GM19463 (cell line): ENCODE measurements around the gene FSHR.

Experiments
- ATAC-seq: cut with Tn5 transposase; IDR thresholded peaks from one replicate; pipeline ENCODE4 v1.9.1; 2021; ENCODE audit warnings: mild to moderate bottlenecking, moderate library complexity; ENCODE audit not compliant: unreplicated experiment

Gene FSHR

GRCh38 chr2:49113046-49113445, 41.3 kb downstream of the FSHR start:
- no peak for ATAC-seq

- no peak for ATAC-seq
These were observed 42.9 kb downstream of the FSHR start for GRCh38 chr2:49111456-49111855.

DNA sequence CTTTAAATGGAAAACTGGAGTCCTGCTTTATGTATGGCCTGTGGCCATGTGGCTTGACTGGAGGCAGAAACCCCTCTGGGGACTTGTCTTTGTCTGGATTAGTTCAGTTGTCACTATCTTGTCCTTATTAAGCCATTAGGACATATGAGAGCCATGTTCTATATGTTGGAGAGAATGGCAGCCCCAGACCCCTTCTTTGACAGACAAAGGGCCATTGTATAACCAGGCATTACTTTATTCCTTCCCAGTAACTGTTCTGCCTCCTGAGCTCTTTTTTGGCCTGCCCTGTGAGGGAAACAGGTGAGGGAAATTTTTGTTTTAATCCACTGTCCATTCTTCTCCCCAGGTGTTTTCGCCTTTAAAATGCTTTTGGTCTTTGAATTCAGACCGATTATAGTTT, 43.3 kb downstream of the FSHR start:
- ATAC-seq = no peak

- no peak for ATAC-seq
These were observed 43.7 kb downstream of the FSHR start for GRCh38 chr2:49110571-49110970.

DNA sequence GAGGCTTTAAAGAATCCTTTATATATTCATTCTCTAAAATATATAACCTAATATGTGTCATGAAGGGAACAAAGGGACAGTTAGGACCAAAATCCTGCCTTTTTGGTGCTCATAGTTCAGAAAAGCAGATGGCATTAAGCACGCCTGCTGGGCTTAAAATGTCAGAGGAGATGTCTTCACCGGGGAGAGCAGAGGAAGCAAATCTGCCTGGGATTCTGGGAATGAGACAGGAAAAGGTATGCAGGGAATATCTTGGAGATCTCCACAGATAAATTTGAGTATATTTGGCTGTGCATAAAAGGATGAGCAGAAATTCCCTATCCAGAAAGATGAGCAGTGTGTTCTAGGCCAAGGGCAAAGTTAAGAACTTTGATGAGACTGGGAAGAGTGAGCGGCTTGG, 45.5 kb downstream of the FSHR start:
- no peak for ATAC-seq

DNA sequence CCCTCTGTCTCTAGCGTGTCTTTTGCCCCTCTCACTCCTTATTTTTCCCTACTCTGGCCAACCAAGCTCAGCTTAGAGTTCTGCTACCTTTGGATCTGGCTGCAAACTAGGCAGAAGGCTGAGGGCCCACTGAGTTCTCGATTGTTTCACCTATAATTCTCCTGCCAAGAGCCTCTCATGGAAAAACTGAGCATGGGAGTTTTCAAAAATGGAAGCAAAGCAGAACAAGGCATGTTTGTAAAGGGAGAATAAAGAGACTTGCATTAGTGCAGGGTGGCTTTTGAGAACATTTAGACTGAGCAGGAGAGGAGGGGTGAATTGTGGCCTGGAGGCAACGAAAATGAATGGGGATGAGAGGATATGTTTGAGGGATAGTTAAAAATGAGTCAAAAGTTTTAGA, 45.9 kb downstream of the FSHR start:
- no peak for ATAC-seq

- no peak for ATAC-seq
These were observed 48.8 kb downstream of the FSHR start for GRCh38 chr2:49105506-49105905.

- no peak for ATAC-seq
These were observed 52.2 kb downstream of the FSHR start for GRCh38 chr2:49102146-49102545.

- ATAC-seq = no peak
These were observed 73.6 kb downstream of the FSHR start for GRCh38 chr2:49080681-49081080.

DNA sequence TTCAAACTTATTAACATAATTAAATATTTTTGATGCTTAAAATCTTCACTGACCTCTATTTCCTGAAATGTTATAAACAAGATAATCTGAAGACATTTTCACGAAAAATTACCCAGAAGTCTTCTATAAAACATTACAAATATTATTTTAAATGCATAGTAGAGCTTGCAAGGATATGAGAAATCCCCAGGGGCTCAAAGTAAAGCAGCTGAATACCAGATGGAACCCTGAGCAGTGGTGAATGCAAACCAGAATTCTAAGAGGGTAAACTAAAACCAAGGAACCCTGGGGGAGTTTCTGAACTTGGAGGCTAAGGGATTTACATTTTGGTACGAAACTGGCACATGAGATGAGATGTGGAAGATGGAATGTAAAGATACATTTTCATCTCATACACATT, 83.6 kb downstream of the FSHR start:
- ATAC-seq = no peak

DNA sequence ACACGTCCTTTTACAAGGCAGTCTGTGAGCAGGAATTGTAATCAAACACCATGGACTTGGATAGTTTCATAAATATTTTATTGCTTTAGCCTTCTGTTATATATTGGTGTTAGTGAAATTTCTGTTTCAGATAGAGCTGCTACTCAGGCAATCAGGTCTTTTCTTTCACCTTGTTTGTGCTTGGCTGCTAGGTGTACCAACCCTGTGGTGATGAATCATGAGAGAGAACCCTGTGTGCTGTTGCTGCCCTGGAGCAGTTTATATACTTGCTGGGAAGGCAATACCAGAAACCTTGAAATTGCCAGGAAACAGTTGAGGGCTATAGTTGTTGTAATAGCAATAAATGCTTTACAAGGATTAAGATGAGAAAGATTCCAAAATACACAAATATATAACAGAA, 84.5 kb downstream of the FSHR start:
- ATAC-seq = no peak

GRCh38 chr2:49068613-49069012, 85.7 kb downstream of the FSHR start:
- ATAC-seq = no peak

- no peak for ATAC-seq
These were observed 86.3 kb downstream of the FSHR start for GRCh38 chr2:49067971-49068370.

DNA sequence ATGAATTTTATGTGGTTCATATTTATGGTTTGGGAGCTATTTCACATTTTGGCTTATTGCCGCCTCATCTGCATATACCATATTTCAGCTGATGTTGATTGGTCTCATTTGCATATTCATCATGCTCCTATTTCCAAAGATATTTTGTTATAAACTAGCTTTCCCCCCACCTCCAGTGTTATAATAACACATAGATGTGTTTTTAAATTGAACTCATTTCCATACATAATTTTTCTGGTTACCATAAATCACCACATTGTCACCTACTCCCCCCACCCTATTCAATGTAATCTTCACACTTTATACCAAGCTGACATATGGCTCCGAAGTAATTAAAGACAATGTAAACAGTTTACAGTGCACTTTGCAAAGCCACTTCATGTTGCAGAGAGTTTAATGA, 101.2 kb downstream of the FSHR start:
- ATAC-seq = no peak

DNA sequence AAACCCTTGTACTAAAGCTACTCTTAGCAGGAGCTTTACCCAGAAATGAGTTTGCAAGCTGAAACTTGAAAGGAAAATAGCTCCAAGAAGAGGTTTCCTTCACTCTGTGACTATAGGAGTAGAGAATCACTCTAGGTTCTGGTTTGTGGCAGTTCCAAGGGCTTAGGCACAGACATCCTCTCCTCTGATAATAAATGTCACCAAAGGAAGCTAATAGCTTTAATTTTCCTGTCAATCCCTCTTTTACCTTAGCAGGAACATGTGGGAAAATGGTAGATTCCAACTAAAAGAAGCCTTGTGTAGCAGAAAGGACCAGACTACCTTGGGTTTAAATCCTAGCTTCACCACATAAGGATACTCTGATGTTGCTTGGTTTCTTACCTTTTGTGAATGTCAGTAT, 104.0 kb downstream of the FSHR start:
- ATAC-seq = no peak

GRCh38 chr2:49049161-49049560, 105.2 kb downstream of the FSHR start:
- ATAC-seq = no peak

- no peak for ATAC-seq
These were observed 109.2 kb downstream of the FSHR start for GRCh38 chr2:49045083-49045482.

DNA sequence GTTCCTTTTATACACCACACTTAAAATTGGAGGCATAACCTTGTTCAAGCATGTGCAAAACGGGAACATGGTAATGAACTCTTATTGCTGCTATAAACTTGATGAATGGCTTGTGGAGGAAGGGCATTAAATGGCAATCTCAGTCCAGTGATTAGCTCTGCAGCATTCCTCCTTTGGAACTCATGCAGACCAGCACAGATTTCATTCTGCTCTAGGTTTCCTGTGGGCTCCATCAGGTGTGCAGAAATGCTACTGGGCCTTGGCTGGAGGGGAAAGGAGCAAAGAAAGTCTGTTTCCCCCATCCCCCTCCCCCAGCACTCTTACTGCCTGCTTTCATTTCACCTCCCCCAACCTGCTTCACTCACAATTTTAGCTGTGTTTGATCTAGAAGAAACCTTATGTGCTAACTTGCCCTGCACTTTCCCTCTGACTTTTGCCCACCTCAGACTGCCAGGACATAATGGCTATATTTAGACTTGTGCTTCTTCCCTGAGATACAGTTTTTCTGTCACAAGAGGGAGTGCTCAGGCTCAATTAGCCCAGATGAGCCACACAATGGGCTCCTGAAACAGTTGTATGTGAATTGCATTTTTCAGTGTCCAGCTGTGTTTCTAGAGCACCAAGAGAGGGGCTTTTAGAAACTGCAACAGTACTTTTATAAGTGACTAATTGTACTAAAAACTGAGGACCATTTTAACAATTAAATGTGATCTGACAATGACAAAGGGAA, 109.8 kb downstream of the FSHR start:
- peak; percentile 46 for ATAC-seq

DNA sequence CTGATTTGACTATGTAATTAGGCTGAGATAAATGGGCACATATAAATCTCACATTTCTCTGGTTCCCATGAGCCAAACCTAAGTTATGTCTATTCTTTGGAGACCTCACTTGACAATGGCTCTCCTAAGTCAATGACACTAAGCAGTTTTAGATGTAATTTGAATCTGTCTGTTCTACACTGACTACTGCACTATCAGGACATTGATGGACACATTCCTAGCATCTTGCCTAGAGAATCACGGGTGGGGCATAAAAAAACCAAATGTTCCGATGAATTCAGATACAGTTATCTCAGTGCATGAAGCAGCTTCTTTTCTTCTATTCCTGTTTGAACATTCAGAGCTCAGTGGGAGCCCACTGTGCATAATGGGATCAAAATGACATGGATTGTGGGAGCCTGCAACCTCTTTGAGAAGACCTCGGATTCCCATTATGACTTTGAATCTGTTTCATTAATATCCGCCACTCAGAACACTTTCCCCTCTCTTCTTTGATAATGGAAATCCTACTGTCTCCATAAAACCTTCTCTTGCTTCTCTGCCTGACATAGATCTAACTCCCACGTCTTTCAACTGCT, 110.8 kb downstream of the FSHR start:
- no peak for ATAC-seq

DNA sequence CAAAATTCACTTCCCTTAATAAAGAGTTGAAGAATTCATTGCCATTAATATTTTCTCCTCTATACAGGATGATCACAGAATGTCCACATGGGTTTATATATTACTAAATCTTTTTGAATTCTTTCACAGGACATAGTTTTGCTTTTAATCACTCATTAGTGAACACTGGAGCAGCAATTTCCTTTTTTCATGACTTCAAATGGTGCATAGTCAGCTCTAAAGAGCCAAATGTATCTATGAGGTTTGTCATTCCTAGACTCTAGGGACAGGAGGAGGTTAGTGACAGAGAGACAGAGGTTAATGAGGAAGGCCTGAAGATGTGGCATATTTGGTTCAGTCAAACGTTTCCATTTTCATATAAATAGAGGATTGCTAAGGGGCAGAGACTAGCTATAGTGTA, 111.8 kb downstream of the FSHR start:
- ATAC-seq = peak; percentile 57

DNA sequence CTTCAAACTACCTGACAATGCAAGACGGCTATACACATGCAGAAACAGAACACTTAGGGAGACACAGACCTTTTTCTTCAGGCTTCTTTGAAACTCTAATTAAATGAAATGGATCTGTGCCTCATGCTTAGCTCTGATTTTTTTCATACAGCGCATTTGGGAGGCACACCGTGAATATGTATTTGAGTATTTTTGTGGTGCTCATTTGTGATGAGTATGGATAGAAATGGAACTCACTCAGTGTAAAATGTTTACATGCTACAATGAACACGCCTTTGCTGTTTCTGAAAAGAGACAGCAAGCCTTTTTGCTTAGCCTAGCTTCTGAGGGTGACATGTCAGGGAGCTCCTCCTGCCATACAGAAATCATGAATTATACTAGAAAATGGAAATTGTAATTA, 113.3 kb downstream of the FSHR start:
- ATAC-seq = no peak

- no peak for ATAC-seq
These were observed 117.1 kb downstream of the FSHR start for GRCh38 chr2:49037197-49037596.

- ATAC-seq = peak; percentile 49
These were observed 118.8 kb downstream of the FSHR start for GRCh38 chr2:49035481-49035880.
